Suprapubic skin (tissue), 4 donors: Measurements from ENCODE around the gene KIF20B. TPM values are rescaled to one million over a fixed set of nuclear protein-coding genes. Genes with fewer than 3 reads are reported as not detected.

Source experiments
- total RNA-seq, 4 donors: library from RNA; depleted of rRNA; stranded (reverse); fragments of >200 nt; gene quantifications; one replicate each; pipeline ENCODE4 v1.1.0, GENCODE V29; 2016

The KIF20B gene
- total RNA-seq, 4 donors from 2014 or later: 5.1 to 7.6 (median 6.3) TPM

Other genes starting within 250 kb of the KIF20B start
- 1 to 10 TPM in 2 of 4 donors, under 1 TPM in 2; 0.60 to 1.4 (median 1.0) TPM for gene SLC16A12, start 166.0 kb upstream of the KIF20B start, total RNA-seq
- gene PANK1, start 56.3 kb upstream of the KIF20B start, total RNA-seq: 10 to 100 TPM in 3 of 4 donors, 1 to 10 TPM in 1; 8.2 to 43.1 (median 33.1) TPM